GM23338 (cell line): ENCODE measurements around the gene FAM227B. TPM values are rescaled to one million over a fixed set of nuclear protein-coding genes. Genes with fewer than 3 reads are reported as not detected.

Experiments
- ATAC-seq: fragments of 200-7000 bp; cut with Tn5 transposase; 3 replicates; pipeline ENCODE4 v1.9.1; 2020
- DNase-seq: peaks from one replicate; pipeline ENCODE4 v3.0.0-alpha.2; 2015; ENCODE audit warnings: low spot score
- H2AFZ ChIP-seq: fragments of 200-600 bp; sonication (generic); 2 replicates; pipeline ENCODE4 v1.8.0; 2016; ENCODE audit warnings: antibody characterized with exemption, mild to moderate bottlenecking, moderate library complexity
- H3F3A ChIP-seq: fragments of 200-600 bp; sonication (generic); replicated peaks from 2 replicates; pipeline ENCODE4 v1.8.0; 2017; ENCODE audit warnings: antibody characterized with exemption, mixed run types, low read depth
- H3K27ac ChIP-seq: fragments of 200-600 bp; sonication (generic); 2 replicates; pipeline ENCODE4 v1.6.1; 2016; ENCODE audit warnings: low read depth
- H3K27me3 ChIP-seq: fragments of 200-600 bp; sonication (generic); 2 replicates; pipeline ENCODE4 v1.8.0; 2016; ENCODE audit warnings: mild to moderate bottlenecking, mixed run types, moderate library complexity; ENCODE audit not compliant: insufficient read depth
- H3K36me3 ChIP-seq: fragments of 200-600 bp; sonication (generic); 2 replicates; pipeline ENCODE4 v1.8.0; 2016; ENCODE audit warnings: mild to moderate bottlenecking; ENCODE audit not compliant: insufficient read depth
- H3K4me1 ChIP-seq: fragments of 200-600 bp; sonication (generic); 2 replicates; pipeline ENCODE4 v1.8.0; 2016; ENCODE audit warnings: mild to moderate bottlenecking, moderate library complexity; ENCODE audit not compliant: insufficient read depth
- H3K4me2 ChIP-seq: fragments of 200-600 bp; sonication (generic); 2 replicates; pipeline ENCODE4 v1.7.1; 2017; ENCODE audit warnings: mixed run types
- H3K4me3 ChIP-seq: fragments of 200-600 bp; sonication (generic); 2 replicates; pipeline ENCODE4 v1.6.1; 2016; ENCODE audit warnings: mixed run types
- H3K79me2 ChIP-seq: fragments of 200-600 bp; sonication (generic); replicated peaks from 2 replicates; pipeline ENCODE4 v1.8.0; 2017; ENCODE audit warnings: mild to moderate bottlenecking; ENCODE audit not compliant: insufficient read depth
- H3K9me2 ChIP-seq: fragments of 200-600 bp; sonication (generic); 2 replicates; pipeline ENCODE4 v1.8.0; 2017; ENCODE audit not compliant: insufficient read depth
- H4K20me1 ChIP-seq: fragments of 200-600 bp; sonication (generic); replicated peaks from 2 replicates; pipeline ENCODE4 v1.8.0; 2017; ENCODE audit warnings: mild to moderate bottlenecking; ENCODE audit not compliant: insufficient read depth
- H3K27ac Mint-ChIP-seq: 2 replicates; pipeline ENCODE4 v1.8.0; 2020; ENCODE audit warnings: inconsistent platforms, mild to moderate bottlenecking, moderate library complexity, mixed read lengths
- H3K27me3 Mint-ChIP-seq: 3 replicates; pipeline ENCODE4 v1.8.0; 2022; ENCODE audit warnings: low read depth, mild to moderate bottlenecking, moderate library complexity, mixed read lengths, inconsistent platforms; ENCODE audit not compliant: insufficient read depth, poor library complexity
- H3K36me3 Mint-ChIP-seq: 3 replicates; pipeline ENCODE4 v1.8.0; 2021; ENCODE audit warnings: low read depth, mild to moderate bottlenecking, inconsistent platforms, moderate library complexity, mixed read lengths
- H3K4me1 Mint-ChIP-seq: 3 replicates; pipeline ENCODE4 v1.8.0; 2020; ENCODE audit warnings: mild to moderate bottlenecking, inconsistent platforms, mixed read lengths
- H3K4me3 Mint-ChIP-seq: 3 replicates; pipeline ENCODE4 v1.8.0; 2021; ENCODE audit warnings: moderate library complexity, mild to moderate bottlenecking, inconsistent platforms, mixed read lengths
- H3K9me3 Mint-ChIP-seq: 3 replicates; pipeline ENCODE4 v1.8.0; 2020; ENCODE audit warnings: moderate library complexity, mild to moderate bottlenecking, inconsistent platforms, mixed read lengths
- CREB1 ChIP-seq: fragments of 250-450 bp; sonication (Bioruptor Pico); IDR thresholded peaks from 2 replicates; pipeline ENCODE4 v1.5.0; 2020; ENCODE audit warnings: low read depth, mild to moderate bottlenecking, moderate library complexity
- EZH2 ChIP-seq: fragments of 200-600 bp; sonication (generic); IDR thresholded peaks from one replicate; pipeline ENCODE4 v1.8.0; 2017; ENCODE audit warnings: antibody characterized with exemption, mild to moderate bottlenecking, low read depth; ENCODE audit not compliant: unreplicated experiment
- EZH2phosphoT487 ChIP-seq: fragments of 200-600 bp; sonication (generic); IDR thresholded peaks from one replicate; pipeline ENCODE4 v1.8.1; 2018; ENCODE audit warnings: antibody characterized with exemption; ENCODE audit not compliant: unreplicated experiment
- JUNB ChIP-seq: IDR thresholded peaks from one replicate; pipeline ENCODE4 v1.6.1; 2016; ENCODE audit warnings: antibody characterized with exemption; ENCODE audit not compliant: unreplicated experiment
- NANOG ChIP-seq: IDR thresholded peaks from 2 replicates; pipeline ENCODE4 v1.6.1; 2016; ENCODE audit warnings: antibody characterized with exemption, borderline replicate concordance
- POLR2AphosphoS5 ChIP-seq: IDR thresholded peaks from 2 replicates; pipeline ENCODE4 v1.6.1; 2016; ENCODE audit warnings: antibody characterized with exemption, low read depth
- STAT1 ChIP-seq: IDR thresholded peaks from one replicate; pipeline ENCODE4 v1.6.1; 2016; ENCODE audit warnings: antibody characterized with exemption; ENCODE audit not compliant: unreplicated experiment
- ZNF114 ChIP-seq: fragments of 250-450 bp; sonication (Bioruptor Pico); IDR thresholded peaks from 2 replicates; pipeline ENCODE4 v1.5.0; 2020; ENCODE audit warnings: mild to moderate bottlenecking, moderate library complexity
- ZNF331 ChIP-seq: fragments of 250-450 bp; sonication (Bioruptor Pico); IDR thresholded peaks from 2 replicates; pipeline ENCODE4 v1.5.0; 2020; ENCODE audit warnings: low read depth, mild to moderate bottlenecking, moderate library complexity
- polyA plus RNA-seq: library from polyadenylated mRNA; unstranded; fragments of >200 nt; fragmentation: Nextera tagmentation; extraction: Ambion mirVana; gene quantifications from 2 replicates; pipeline ENCODE4 v1.2.1, GENCODE V29; 2016
- total RNA-seq: library from RNA; depleted of rRNA; stranded (reverse); fragments of >200 nt; shearing (Covaris generic); gene quantifications from 2 replicates; pipeline ENCODE4 v1.2.3, GENCODE V29; 2014
- TF ChIP-seq, protein P1 (sequence below): IDR thresholded peaks from 2 replicates; pipeline ENCODE4 v1.6.1; 2016; ENCODE audit warnings: antibody characterized with exemption
- TF ChIP-seq, protein P2 (sequence below): IDR thresholded peaks from one replicate; pipeline ENCODE4 v1.6.1; 2018; ENCODE audit warnings: antibody characterized with exemption; ENCODE audit not compliant: unreplicated experiment
- TF ChIP-seq, protein P3 (sequence below), 2 experiments: fragments of 200-600 bp in 1 of 2; sonication (generic) in 1 of 2; conservative IDR thresholded peaks; 2 replicates each; pipeline versions ENCODE4 v1.5.1 to v1.6.1; 2016 to 2017; ENCODE audit warnings: antibody characterized with exemption in 2 of 2, low read depth in 2 of 2, mild to moderate bottlenecking in 2 of 2, moderate library complexity in 1 of 2
- TF ChIP-seq, protein P4 (sequence below): fragments of 250-450 bp; sonication (Bioruptor Pico); IDR thresholded peaks from 2 replicates; pipeline ENCODE4 v1.5.0; 2020; ENCODE audit warnings: mild to moderate bottlenecking, moderate library complexity

FAM227B gene
- total and polyA plus RNA-seq, 2 experiments from 2014 or later = 2.6 to 10.2 TPM

- no peak for ATAC-seq
- DNase-seq = no peak
- H3K4me3 Mint-ChIP-seq = no peak overlapping the region
- peaks cover 2% of the 10 kb centered on the region for H3K27me3 Mint-ChIP-seq
- no peaks in the 10 kb centered on the region; the same call in 2 of the 3 replicates for H3K36me3 Mint-ChIP-seq
- Histone ChIP-seq H3K79me2 (no peaks in the 10 kb centered on the region), H3F3A (no peaks in the 10 kb centered on the region), H2AFZ (no peak overlapping the region), H4K20me1 (no peaks in the 10 kb centered on the region), H3K4me3 (no peak overlapping the region), H3K27ac (no peak overlapping the region), H3K36me3 (no peaks in the 10 kb centered on the region), H3K27me3 (no peaks in the 10 kb centered on the region), H3K9me2 (no peaks in the 10 kb centered on the region), H3K4me2 (no peak overlapping the region), H3K4me1 (peaks cover 17% of the 10 kb centered on the region)
- no peak overlapping the region for H3K27ac Mint-ChIP-seq
- TF ChIP-seq EZH2phosphoT487 = no peak
- TF ChIP-seq, protein P1, sequence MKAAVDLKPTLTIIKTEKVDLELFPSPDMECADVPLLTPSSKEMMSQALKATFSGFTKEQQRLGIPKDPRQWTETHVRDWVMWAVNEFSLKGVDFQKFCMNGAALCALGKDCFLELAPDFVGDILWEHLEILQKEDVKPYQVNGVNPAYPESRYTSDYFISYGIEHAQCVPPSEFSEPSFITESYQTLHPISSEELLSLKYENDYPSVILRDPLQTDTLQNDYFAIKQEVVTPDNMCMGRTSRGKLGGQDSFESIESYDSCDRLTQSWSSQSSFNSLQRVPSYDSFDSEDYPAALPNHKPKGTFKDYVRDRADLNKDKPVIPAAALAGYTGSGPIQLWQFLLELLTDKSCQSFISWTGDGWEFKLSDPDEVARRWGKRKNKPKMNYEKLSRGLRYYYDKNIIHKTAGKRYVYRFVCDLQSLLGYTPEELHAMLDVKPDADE = no peak
- TF ChIP-seq, protein P2, sequence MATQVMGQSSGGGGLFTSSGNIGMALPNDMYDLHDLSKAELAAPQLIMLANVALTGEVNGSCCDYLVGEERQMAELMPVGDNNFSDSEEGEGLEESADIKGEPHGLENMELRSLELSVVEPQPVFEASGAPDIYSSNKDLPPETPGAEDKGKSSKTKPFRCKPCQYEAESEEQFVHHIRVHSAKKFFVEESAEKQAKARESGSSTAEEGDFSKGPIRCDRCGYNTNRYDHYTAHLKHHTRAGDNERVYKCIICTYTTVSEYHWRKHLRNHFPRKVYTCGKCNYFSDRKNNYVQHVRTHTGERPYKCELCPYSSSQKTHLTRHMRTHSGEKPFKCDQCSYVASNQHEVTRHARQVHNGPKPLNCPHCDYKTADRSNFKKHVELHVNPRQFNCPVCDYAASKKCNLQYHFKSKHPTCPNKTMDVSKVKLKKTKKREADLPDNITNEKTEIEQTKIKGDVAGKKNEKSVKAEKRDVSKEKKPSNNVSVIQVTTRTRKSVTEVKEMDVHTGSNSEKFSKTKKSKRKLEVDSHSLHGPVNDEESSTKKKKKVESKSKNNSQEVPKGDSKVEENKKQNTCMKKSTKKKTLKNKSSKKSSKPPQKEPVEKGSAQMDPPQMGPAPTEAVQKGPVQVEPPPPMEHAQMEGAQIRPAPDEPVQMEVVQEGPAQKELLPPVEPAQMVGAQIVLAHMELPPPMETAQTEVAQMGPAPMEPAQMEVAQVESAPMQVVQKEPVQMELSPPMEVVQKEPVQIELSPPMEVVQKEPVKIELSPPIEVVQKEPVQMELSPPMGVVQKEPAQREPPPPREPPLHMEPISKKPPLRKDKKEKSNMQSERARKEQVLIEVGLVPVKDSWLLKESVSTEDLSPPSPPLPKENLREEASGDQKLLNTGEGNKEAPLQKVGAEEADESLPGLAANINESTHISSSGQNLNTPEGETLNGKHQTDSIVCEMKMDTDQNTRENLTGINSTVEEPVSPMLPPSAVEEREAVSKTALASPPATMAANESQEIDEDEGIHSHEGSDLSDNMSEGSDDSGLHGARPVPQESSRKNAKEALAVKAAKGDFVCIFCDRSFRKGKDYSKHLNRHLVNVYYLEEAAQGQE = no peak
- no peak for TF ChIP-seq EZH2
- TF ChIP-seq, protein P3, sequence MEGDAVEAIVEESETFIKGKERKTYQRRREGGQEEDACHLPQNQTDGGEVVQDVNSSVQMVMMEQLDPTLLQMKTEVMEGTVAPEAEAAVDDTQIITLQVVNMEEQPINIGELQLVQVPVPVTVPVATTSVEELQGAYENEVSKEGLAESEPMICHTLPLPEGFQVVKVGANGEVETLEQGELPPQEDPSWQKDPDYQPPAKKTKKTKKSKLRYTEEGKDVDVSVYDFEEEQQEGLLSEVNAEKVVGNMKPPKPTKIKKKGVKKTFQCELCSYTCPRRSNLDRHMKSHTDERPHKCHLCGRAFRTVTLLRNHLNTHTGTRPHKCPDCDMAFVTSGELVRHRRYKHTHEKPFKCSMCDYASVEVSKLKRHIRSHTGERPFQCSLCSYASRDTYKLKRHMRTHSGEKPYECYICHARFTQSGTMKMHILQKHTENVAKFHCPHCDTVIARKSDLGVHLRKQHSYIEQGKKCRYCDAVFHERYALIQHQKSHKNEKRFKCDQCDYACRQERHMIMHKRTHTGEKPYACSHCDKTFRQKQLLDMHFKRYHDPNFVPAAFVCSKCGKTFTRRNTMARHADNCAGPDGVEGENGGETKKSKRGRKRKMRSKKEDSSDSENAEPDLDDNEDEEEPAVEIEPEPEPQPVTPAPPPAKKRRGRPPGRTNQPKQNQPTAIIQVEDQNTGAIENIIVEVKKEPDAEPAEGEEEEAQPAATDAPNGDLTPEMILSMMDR (conservative IDR thresholded peaks at IDR 0.05; ENCODE audit: low read depth in 2 of 2) = no peak
- no peak for TF ChIP-seq ZNF331 (CRISPR knock-in tag)
- TF ChIP-seq STAT1 = no peak
- TF ChIP-seq NANOG = no peak
- no peak for TF ChIP-seq CREB1 (CRISPR knock-in tag)
- TF ChIP-seq, protein P4, sequence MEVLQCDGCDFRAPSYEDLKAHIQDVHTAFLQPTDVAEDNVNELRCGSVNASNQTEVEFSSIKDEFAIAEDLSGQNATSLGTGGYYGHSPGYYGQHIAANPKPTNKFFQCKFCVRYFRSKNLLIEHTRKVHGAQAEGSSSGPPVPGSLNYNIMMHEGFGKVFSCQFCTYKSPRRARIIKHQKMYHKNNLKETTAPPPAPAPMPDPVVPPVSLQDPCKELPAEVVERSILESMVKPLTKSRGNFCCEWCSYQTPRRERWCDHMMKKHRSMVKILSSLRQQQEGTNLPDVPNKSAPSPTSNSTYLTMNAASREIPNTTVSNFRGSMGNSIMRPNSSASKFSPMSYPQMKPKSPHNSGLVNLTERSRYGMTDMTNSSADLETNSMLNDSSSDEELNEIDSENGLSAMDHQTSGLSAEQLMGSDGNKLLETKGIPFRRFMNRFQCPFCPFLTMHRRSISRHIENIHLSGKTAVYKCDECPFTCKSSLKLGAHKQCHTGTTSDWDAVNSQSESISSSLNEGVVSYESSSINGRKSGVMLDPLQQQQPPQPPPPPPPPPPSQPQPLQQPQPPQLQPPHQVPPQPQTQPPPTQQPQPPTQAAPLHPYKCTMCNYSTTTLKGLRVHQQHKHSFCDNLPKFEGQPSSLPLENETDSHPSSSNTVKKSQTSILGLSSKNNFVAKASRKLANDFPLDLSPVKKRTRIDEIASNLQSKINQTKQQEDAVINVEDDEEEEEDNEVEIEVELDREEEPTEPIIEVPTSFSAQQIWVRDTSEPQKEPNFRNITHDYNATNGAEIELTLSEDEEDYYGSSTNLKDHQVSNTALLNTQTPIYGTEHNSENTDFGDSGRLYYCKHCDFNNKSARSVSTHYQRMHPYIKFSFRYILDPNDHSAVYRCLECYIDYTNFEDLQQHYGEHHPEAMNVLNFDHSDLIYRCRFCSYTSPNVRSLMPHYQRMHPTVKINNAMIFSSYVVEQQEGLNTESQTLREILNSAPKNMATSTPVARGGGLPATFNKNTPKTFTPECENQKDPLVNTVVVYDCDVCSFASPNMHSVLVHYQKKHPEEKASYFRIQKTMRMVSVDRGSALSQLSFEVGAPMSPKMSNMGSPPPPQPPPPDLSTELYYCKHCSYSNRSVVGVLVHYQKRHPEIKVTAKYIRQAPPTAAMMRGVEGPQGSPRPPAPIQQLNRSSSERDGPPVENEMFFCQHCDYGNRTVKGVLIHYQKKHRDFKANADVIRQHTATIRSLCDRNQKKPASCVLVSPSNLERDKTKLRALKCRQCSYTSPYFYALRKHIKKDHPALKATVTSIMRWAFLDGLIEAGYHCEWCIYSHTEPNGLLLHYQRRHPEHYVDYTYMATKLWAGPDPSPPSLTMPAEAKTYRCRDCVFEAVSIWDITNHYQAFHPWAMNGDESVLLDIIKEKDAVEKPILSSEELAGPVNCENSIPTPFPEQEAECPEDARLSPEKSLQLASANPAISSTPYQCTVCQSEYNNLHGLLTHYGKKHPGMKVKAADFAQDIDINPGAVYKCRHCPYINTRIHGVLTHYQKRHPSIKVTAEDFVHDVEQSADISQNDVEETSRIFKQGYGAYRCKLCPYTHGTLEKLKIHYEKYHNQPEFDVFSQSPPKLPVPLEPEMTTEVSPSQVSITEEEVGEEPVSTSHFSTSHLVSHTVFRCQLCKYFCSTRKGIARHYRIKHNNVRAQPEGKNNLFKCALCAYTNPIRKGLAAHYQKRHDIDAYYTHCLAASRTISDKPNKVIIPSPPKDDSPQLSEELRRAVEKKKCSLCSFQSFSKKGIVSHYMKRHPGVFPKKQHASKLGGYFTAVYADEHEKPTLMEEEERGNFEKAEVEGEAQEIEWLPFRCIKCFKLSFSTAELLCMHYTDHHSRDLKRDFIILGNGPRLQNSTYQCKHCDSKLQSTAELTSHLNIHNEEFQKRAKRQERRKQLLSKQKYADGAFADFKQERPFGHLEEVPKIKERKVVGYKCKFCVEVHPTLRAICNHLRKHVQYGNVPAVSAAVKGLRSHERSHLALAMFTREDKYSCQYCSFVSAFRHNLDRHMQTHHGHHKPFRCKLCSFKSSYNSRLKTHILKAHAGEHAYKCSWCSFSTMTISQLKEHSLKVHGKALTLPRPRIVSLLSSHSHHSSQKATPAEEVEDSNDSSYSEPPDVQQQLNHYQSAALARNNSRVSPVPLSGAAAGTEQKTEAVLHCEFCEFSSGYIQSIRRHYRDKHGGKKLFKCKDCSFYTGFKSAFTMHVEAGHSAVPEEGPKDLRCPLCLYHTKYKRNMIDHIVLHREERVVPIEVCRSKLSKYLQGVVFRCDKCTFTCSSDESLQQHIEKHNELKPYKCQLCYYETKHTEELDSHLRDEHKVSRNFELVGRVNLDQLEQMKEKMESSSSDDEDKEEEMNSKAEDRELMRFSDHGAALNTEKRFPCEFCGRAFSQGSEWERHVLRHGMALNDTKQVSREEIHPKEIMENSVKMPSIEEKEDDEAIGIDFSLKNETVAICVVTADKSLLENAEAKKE (CRISPR knock-in tag) = no peak
- TF ChIP-seq POLR2AphosphoS5 = no peak
- no peak for TF ChIP-seq JUNB
- no peak for TF ChIP-seq ZNF114
- H3K9me3 Mint-ChIP-seq = no peaks in the 10 kb centered on the region
- peaks cover 46% of the 10 kb centered on the region for H3K4me1 Mint-ChIP-seq
Observed at GRCh38 chr15:49331442-49331841, 289.2 kb downstream of the FAM227B start.
